UCSD-AML1 (cell line): Measurements from ENCODE around the gene MVP.
"Not testable (repeated sequence)": the region's sequence is repeated elsewhere in the genome, so short reads cannot be mapped to it uniquely, and the experiment has no call there.

Experiments used
- DNase-seq: peaks from one replicate; lab custom pipeline; 2025; ENCODE audit not compliant: unreplicated experiment; lab: John Stamatoyannopoulos, UW

The MVP gene

GRCh38 chr16:29820271-29820701, at the start of gene MVP:
TSS of gene MVP (plus strand) at chr16:29820462. CDS start at chr16:29830550, 10,088 bp downstream.
- DNase-seq, result peak; percentile 67

- DNase-seq, result not testable (repeated sequence)
Measured at GRCh38 chr16:29772330-29772729, 47.9 kb upstream of the MVP start.

- DNase-seq, result no peak
Measured at GRCh38 chr16:29774730-29775129, 45.5 kb upstream of the MVP start.

- DNase-seq, result no peak
Measured at GRCh38 chr16:29775742-29776408, 44.4 kb upstream of the MVP start.

- DNase-seq, result no peak
Measured at GRCh38 chr16:29777576-29778350, 42.5 kb upstream of the MVP start, which contains the start of gene ZG16. TSS of gene ZG16 (plus strand) at chr16:29778256. CDS start at chr16:29779267, 1,011 bp downstream.

- no peak for DNase-seq
Measured at GRCh38 chr16:29779474-29779873, 40.8 kb upstream of the MVP start.

GRCh38 chr16:29783094-29783953, 36.9 kb upstream of the MVP start:
- DNase-seq, result not testable (repeated sequence)

- DNase-seq, result no peak
Measured at GRCh38 chr16:29784157-29784556, 36.1 kb upstream of the MVP start.

- peak; percentile 61 for DNase-seq
Measured at GRCh38 chr16:29784901-29785500, 35.3 kb upstream of the MVP start.

GRCh38 chr16:29787155-29787554, 33.1 kb upstream of the MVP start:
- not testable (repeated sequence) for DNase-seq

GRCh38 chr16:29789775-29790182, 30.5 kb upstream of the MVP start:
- no peak for DNase-seq

GRCh38 chr16:29790183-29790948, 29.9 kb upstream of the MVP start, which contains the start of gene KIF22:
TSS of gene KIF22 (plus strand) at chr16:29790751. CDS start at chr16:29790760, 9 bp downstream.
- peak; percentile 100 for DNase-seq

- DNase-seq, result no peak
Measured at GRCh38 chr16:29790949-29791844, 29.1 kb upstream of the MVP start.

- no peak for DNase-seq
Measured at GRCh38 chr16:29791845-29792807, 28.1 kb upstream of the MVP start.

GRCh38 chr16:29793153-29793552, 27.1 kb upstream of the MVP start:
- DNase-seq, result not testable (repeated sequence)

GRCh38 chr16:29794231-29794710, 26.0 kb upstream of the MVP start:
- no peak for DNase-seq

GRCh38 chr16:29802416-29802935, 17.8 kb upstream of the MVP start:
- no peak for DNase-seq
